OCI-LY3 (cell line): ENCODE data around the gene HCST.

ENCODE experiments used
- CTCF ChIP-seq: fragments of 200-600, 300-600 bp; sonication (generic); IDR thresholded peaks from 2 replicates; pipeline ENCODE4 v1.5.1; 2014; ENCODE audit warnings: antibody characterized with exemption, low read length, low read depth
- EZH2phosphoT487 ChIP-seq: fragments of 200-600 bp; shearing (Covaris generic); IDR thresholded peaks from 2 replicates; pipeline ENCODE4 v1.6.1; 2018; ENCODE audit warnings: antibody characterized with exemption, mixed run types, low read depth

- no peak for TF ChIP-seq CTCF
- no peak for TF ChIP-seq EZH2phosphoT487
Observed at GRCh38 chr19:35862528-35862927, 39.8 kb upstream of the HCST start.
